CD1c-positive myeloid dendritic cell (primary cell): Measurements from ENCODE around the gene SAT2.
"Not testable (repeated sequence)": the region's sequence is repeated elsewhere in the genome, so short reads cannot be mapped to it uniquely, and the experiment has no call there.

Experiments
- DNase-seq: peaks from one replicate; pipeline ENCODE4 v3.0.0-alpha.2; 2016; ENCODE audit errors: extremely low spot score

The SAT2 gene

DNA sequence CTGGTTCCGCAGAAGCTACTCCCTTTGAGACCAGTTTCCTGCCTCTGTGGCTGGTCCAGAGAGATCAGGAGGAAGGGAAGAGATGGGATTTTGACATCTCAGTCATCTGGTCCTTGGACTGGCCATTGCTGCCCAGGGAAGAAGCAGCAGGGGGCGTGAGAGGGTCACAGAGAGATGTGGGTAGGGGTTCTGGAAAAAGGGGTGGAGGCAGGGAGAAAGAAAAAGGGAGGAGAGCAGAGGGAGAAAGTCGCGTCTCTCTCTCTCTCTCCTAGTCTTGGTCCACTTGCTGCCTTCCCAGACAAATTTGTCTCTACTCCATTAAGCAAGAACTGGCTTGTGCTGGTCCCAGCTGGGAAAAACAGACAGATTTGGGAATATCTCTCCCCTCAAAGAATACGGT is 6.8 kb upstream of the SAT2 start:
- DNase-seq = peak; percentile 24

DNA sequence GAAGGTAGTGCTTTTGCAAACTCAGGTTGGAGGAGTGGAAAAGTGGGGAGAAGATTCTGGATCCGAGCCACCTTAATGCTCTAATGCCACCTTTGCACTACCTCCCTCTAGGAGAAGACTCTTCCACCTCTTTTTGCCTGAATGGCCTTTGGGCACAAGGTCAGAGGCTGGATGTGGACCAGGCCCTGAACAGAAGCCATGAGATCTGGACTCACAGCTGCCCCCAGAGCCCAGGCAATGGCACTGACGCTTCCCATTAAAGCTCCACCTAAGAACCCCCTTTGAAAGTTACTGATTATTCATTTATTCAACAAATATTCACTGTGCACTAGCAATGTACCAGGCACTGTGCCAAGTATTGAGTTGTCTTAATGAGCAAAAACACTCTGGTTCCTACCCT is 5.5 kb upstream of the SAT2 start:
- no peak for DNase-seq

DNA sequence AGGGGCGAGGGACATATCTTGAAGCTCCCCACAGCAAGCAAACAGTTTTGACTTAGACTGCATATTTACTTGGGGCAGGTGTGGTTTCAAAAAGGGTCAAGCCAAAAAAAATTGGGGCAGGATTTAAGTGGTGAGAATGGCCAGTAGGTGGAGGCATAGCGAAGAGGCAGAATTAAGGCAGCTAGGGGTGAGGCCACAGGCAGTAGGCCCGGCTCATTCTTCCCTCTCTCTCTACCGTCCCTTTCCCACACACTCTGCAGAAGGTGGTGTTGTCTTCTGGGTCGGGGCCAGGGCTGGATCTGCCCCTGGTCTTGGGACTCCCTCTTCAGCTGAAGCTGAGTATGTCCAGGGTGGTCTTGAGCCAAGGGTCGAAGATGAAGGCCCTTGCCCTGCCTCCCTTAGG is 4.9 kb upstream of the SAT2 start:
- DNase-seq = peak; percentile 60

DNA sequence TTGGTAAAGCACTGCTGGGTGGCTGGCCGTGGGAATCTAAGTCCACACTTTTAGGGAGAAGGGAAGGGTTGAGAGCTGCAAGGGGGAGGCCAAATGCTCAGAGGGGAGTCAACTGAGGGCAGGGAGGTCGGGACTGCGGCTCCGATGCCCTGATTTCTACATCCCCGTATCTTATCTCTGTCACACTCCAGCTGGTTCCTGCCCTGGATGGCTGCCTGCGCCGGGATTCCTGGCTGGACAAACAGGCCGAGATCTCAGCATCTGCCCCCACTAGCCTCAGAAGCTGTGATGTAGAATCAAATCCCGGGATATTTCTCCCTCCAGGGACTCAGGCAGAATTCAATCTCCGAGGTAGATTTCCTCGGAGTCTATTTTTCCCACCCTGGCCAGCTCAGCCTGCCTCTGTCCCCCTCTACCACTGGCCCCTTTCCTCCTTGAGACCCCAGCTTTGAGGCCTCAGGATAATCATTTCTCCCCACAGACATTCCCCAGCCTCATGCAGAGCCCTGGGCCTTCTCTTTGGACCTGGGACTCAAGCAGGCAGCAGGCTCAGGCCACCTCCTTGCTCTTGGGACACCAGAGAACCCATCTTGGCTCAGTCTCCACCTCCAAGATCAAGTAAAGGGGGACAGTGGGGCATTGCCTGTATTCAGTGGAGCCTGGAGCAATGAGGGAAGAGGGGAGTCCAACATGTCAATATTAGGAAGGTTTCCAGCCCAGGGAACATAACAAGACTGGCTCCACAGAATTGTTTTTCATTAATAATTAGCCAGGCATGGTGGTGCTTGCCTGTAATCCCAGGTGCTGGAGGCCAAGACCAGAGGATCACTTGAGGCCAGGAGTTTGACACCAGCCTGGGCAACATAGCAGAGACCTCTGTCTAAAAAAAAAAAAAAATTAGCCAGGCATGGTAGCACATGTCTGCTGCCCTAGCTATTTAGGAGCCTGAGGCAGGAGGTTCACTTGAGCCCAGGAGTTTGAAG is 4.1 kb upstream of the SAT2 start:
- no peak for DNase-seq

DNA sequence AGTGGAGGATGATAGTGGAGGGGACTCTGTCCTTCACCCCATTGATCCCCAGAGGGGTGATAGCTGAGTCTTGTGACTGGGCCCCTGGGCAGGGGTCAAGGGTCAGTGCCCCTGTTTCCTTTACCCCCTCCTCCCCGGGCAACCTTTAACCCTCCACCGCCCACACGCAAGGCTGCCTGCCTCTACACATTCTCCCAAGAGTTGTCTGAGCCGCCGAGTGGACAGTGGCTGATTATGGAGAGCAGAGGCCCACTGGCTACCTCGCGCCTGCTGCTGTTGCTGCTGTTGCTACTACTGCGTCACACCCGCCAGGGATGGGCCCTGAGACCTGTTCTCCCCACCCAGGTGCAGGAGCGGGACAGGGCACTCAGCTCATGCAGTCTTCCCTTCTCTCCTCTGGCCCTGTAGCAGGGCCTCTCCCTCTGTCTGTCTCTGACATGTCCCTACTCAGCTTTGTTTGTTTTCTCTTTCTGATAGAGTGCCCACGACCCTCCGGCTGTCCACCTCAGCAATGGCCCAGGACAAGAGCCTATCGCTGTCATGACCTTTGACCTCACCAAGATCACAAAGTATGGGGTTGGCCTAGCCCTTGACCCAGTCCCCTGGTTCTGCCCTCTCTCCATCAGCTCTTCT is 2.4 kb upstream of the SAT2 start, which contains the start of gene SHBG:
SHBG (plus strand) TSS at position 197 of the 633 bp plus-strand sequence; CDS start at position 235, 38 bp downstream.
- no peak for DNase-seq

DNA sequence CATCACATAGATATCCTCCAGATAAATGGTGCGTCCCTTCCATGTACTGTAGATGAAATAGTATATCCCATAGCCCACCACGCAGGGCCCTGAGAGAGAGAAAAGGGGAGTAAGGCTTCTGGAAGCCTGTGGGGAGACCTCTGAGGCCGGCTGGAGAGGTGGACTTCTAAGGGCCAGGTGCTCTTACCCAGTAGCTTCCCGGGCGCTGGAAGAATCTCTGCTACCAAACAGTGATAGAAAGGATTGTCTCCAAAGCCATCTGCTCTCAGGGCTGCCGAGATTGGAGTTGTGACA is 718 bp downstream of the SAT2 start:
- no peak for DNase-seq

DNA sequence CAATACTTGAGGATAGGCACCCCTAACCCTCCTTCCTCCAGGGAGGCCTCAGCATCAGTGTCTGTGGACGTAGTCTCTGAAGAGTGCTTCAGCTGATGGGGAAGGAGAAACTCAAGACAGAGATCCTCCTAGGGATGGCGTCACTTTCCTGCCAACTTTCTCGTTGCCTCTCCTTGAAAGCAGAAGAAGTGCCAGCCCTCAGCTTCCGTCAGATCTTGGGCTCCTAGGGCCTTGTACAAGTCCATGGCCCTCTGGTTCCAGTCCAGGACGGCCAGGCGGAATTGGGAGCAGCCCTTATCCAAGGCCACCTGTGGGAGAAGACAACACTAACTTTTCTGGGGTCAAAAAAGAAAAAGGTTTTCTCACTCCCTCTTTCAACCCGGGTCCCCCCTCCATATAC is 1.3 kb downstream of the SAT2 start:
- peak; percentile 78 for DNase-seq

DNA sequence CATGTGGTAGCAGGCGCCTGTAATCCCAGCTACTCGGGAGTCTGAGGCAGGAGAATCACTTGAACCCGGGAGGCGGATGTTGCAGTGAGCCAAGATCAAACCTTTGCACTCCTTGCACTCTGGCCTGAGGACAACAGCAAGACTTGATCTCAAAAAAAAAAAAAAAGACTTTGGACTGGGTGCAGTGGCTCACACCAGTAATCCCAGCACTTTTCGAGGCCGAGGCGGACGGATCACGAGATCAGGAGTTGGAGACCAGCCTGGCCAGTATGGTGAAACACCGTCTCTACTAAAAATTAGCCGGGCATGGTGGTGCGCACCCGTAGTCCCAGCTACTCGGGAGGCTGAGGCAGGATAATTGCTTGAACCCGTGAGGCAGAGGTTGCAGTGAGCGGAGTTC is 1.9 kb downstream of the SAT2 start:
- DNase-seq = not testable (repeated sequence)

DNA sequence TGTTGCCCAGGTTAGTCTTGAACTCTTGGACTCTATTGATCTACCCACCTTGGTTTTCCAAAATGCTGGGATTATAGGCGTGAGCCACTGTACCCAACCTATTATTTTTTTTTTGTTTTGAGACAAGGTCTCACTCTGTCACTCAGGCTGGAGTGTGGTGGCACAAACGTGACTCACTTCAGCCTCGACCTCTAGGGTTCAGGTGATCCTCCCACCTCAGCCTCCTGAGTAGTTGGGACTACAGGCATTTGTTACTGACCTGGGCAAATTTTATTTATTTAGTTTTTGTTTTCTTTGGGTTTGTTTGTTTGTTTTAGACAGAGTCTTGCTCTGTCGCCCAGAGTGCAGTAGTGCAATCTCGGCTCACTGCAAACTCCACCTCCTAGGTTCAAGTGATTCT is 4.0 kb downstream of the SAT2 start:
- DNase-seq = no peak

DNA sequence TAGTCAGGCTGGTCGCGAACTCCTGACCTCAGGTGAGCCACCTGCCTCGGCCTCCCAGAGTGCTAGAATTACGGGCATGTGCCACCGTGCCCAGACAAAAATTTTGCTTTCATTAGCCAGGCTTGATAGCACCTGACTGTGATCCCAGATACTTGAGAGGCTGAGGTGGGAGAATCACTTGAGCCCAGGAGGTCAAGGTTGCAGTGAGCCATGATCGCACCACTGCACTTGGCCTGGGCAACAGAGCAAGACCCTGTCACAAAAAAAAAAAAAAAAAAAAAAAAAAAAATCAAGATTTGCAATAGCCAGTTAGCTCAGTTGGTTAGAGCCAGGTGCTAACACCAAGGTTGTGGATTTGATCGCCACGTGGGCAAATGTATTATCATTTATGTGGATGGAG is 6.8 kb downstream of the SAT2 start:
- no peak for DNase-seq

DNA sequence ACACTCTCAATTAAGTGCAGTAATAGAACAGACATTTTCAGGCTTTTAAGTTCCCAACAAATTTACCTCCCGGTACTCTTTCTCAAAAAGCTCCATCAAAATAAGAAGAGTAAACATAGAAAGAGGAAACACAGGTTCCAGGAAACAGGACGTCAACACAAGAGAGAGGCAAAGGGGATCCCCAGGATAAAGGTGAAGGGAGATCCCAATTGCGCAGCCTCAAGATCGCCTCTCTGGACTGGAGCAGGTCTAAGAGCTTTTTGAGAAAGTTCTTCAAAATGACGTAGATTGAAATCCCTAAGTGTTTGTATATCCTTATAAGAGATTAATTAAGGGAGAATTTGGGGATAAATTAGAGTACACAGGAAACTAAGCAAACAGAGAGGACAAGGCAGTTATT is 9.0 kb downstream of the SAT2 start:
- DNase-seq = no peak

DNA sequence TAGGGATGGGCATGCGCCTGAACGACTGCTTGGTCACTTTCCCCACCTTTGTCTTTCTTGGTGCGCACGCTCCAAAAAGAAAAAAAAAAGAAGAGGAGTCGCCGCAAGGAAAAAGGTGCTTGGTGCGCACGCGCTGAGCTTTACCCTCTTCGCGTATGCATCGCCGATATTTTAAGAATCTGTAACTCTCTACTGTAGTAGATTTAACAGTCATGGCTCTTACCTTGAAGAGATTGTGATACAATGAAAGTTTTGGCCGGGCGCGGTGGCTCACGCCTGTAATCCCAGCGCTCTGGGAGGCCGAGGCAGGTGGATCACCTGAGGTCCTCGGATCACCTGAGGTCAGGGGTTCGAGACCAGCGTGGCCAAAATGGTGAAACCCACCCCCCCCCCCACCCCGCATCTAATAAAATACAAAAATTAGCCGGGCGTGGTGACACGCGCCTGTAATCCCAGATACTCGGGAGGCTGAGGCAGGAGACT is 12.3 kb downstream of the SAT2 start:
- DNase-seq = no peak

DNA sequence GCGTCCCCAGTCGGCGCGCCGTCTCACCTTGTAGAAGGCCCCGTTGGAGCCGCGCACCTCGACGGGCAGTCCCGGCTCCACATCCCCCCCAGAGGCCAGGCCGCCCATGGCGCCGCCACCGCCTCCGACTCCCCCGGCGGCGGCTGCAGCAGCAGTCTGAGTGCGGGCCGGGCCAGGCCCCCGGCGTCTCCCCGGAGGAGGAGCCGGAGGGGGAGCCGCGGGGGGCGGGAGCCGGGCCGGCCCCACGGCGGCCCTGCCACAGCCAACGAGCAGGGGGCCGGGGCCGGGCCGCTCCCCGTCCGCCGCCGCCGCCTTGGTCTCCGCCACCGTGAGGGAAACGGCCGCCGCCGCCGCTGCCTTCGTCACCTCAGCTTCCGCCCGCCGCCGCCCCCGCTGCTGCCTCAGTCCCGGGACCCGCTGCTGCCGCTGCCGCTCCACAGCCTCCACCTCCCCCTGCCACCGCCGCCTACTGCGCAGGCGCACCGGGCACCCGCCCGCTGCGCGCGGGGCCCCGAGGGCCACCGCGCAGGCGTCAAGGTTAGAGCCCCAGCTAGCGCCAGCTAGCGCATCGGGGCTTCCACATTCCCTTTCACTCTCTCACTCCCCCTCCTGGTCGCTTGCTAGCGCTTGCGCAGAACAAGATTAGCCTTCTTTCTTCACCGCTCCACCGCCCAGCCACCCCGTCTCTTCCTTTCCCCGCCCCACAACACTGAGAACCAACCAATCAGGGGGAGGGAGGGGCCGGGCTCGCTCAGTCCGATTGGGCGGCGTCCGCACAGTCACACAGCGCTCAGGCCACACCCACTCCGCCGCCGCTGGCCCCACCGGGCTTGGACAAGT is 13.0 kb downstream of the SAT2 start, which contains the start of gene FXR2:
FXR2 (minus strand) TSS at position 473 of the 840 bp plus-strand sequence; CDS start at position 108, 365 bp downstream.
- DNase-seq = peak; percentile 99

DNA sequence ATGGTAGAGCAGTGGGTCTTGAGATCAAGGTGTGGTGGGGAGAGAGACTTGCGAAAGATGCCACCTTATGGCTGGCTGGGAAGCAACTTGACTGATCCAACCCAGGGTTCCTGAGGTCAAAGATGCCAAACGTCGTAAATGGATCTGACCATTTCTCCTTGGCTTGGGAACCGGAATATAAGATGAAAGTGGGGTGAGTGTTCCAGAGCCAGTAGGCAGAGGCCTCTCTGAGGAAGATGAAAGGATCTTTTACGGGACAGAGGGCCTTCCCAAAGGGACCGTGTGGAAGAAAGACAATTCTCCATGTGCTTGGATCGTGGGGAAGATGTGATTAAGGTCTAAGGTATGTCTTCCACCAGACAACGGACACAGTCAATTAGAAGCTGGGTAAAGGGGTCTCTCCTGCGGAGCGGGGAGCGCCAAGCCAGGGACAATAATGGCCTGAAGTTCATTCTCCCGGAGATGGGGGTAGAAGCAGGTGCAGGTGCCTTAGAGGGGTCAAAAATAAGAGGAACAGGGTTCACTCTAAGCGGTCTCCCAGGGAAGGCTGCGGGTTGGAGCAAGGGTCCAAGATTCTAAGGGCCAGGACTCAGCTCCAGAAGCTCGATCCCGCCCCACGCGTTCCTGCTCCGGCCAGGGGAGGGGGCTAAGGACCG is 13.7 kb downstream of the SAT2 start:
- no peak for DNase-seq

DNA sequence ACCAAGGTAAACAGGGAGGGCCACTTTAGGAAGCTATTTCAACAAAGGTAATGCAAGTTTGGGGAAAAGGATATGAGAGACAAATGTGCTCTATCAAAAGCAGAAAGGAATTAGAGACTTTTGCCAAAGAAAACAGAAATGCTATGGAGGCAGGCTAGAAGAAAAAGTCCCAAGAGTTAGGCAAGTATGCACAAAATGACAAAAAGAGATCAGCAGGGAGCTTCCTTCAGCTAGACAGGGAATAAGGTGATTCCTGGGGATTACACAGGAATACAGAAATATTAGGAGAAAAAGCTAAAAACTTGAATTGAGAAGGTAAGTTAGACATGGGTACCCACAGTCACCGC is 15.4 kb downstream of the SAT2 start:
- no peak for DNase-seq

DNA sequence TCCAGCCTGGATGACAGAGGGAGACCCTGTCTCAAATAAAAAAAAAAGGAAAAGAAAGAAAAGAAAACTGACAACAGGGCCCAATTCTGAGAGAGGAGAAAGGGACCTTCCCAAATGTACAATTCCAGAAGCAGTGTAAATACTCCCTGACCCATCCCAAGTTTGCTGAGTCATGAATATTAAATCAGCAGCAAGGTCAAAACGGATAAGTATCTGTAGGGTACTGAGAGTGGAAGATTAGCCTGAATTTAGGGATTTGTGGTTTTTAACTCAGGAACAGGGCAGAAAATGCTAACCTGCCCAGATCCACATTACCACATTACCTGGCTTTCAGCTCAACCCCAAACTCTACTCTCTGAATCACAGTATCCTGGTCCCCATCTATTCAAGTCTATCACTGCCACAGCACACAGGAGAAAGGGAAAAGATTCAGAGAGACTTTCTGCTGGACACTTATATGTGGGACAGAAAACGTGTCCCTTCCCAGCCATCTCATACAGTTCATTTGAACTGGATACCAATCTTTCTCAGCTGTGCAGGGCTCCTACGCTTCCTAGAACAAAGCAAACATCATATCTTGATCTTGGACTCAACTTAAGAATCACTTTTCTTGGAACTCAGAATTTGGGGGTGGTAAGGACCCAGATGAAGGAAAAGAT is 15.9 kb downstream of the SAT2 start:
- no peak for DNase-seq

DNA sequence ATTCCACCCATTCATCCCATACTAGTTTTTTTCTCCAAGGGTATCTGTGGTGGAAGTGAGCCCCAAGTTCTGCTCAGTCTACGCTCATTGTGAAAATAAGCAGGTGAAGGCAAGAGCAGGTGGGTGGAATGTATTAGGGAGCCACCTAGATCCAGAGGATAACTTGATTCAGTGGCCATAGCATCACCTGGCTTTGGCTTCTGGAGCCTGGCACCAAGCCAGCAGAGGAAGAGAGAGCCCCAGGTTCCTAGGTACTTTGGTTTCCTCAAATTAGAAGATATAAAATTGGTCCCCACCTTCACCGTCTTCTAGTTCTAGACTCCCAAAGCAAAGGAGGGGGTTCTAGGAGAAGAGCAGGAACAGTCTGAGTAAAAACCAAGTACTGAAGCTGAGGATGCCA is 17.0 kb downstream of the SAT2 start:
- DNase-seq = no peak

DNA sequence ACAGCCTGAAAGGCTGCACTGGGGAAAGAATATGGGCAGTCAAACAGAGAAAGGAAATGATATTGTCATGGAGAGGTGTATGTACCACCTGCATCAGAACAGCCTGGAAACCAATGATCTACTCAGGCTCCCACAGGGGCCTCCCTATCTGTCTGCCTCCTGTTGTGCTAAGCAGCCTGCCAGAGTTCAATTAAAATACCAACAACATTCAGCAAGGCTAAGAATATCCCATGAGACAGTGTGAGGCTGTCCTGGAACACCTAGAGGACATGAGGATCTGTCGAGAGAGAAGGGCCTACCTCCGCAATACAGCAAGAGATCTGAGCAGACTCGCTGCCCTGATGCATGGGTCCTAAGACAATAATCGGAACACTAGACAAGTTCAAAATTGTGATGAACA is 21.3 kb downstream of the SAT2 start:
- no peak for DNase-seq

DNA sequence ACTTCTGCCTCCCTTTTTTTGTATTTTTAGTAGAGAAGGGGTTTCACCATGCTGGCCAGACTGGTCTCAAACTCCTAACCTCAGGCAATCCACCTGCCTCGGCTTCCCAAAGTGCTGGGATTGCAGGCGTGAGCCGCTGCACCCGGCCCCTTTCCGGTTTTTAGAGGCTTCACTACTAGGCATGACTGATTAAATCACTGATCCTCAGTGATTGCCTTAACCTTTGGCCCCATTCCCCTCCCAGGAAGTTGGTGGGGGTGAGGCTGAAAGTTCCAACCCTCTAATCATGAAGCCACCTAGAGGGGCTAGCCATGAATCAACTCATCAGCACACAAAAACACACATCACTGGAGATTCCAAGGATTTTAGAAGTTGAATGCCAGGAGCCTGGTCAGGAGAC is 30.1 kb downstream of the SAT2 start:
- not testable (repeated sequence) for DNase-seq

DNA sequence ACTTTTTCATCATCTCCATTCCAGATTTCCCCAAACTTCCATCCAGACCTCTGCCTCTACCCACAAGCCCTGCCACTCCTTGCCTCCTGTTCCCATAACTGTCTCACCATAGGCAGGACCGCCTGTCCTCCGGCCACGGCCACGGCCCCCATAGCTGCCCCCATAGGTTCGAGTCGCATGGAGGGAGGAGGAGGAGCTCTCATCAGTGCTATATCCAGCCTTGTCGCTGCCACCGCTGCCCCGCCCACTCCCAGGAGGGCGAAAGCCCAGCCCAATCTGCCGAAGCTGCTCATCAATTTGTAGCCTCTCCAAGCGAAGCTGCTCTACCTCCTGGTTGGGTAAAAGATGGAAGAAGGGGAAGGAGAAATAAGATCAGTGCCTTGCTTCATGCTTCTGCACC is 34.3 kb downstream of the SAT2 start:
- DNase-seq = no peak

DNA sequence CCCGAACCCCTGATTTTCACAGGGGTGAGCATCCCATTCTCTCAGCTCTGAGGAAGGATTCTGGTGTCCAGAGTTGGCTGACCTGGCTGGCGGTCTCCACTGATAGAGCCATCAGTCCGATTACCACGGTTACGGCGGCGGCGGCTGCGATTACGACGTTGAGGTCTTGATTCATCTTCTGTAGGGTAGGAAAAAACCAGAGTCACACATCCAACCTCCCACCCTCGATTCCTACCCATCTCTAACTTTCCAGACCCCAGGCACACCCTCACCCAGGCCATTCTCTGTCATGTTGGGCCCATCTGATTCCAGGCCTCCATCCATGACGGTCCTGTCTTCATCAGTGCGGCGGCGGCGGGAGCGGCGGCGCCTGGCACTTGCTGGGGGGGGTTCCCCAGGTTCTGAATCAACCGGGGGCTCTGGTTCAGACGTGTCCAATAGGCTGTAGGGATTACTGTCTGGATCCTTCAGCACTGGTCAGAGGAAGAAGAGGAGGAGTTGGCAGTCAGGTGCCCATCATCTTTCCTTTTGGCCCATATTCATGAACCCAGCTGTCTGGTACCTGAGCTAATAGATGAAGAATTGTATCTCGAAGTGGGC is 35.1 kb downstream of the SAT2 start:
- DNase-seq = no peak
